Endothelial cell of umbilical vein (primary cell): ENCODE data around the gene TMEM273.

Source experiments
- CTCF ChIP-seq, 2 donors: IDR thresholded peaks; 1 replicate in 1 of 2; 2 replicates in 1 of 2; pipeline ENCODE4 v1.5.1; 2011; ENCODE audit warnings: low read length in 2 of 2, mild to moderate bottlenecking in 2 of 2, moderate library complexity in 2 of 2, control low read depth in 1 of 2, inconsistent platforms in 1 of 2, low read depth in 1 of 2; ENCODE audit not compliant: insufficient read depth in 1 of 2; ENCODE audit errors: extremely low read depth in 1 of 2
- EZH2 ChIP-seq: IDR thresholded peaks from 2 replicates; pipeline ENCODE4 v1.6.1; 2012; ENCODE audit warnings: borderline replicate concordance, low read depth, mild to moderate bottlenecking, moderate library complexity, low read length, inconsistent platforms; ENCODE audit not compliant: severe bottlenecking
- FOS ChIP-seq: IDR thresholded peaks from 2 replicates; pipeline ENCODE4 v1.6.1; 2011; ENCODE audit warnings: mild to moderate bottlenecking, low read length, moderate library complexity, borderline replicate concordance; ENCODE audit not compliant: insufficient read depth
- JUN ChIP-seq: IDR thresholded peaks from 2 replicates; pipeline ENCODE4 v1.6.1; 2011; ENCODE audit warnings: borderline replicate concordance, low read depth; ENCODE audit not compliant: insufficient read length, insufficient read depth
- POLR2A ChIP-seq: IDR thresholded peaks from 2 replicates; pipeline ENCODE4 v1.6.1; 2012; ENCODE audit warnings: low read depth, mild to moderate bottlenecking, control low read depth, low read length

DNA sequence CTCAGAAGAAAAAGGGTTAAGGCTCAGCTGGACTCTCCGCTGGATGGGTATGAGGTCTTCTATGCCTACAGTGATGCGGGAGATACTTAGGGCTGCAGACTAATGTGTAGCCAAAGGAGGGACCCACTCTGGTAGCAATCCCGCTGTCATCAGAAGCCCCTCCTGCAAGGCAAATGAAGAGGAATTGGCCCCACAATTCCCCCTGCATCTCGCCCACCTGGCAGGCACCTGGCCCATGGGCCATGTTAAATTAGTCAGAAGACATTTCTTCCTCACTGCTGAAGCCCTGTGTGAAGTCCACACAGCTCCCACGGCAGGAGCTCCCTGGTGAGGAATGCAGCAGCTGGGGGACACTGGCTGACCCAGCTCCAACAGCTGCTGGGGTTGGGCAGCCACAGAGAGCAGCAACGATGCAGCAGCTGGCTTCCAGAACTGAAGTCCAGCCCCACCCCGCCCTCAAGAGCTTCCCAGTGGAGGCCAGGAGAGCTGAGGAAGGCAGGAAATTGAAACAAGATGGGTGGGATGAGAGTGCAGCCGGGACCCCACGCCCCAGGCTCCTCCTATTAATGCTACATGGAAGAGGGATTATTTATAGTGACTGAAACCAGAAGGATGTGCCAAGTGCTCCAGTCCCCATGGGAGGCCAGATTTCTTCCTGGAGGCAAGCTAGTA lies 78.4 kb downstream of the TMEM273 start:
- TF ChIP-seq CTCF (IDR thresholded peaks at IDR 0.05; ENCODE audit: extremely low read depth in 1 of 2, insufficient read depth in 1 of 2, low read depth in 1 of 2, low read length in 2 of 2), result no peak
- TF ChIP-seq EZH2, result no peak
- TF ChIP-seq FOS, result no peak
- TF ChIP-seq POLR2A, result no peak
- TF ChIP-seq JUN, result no peak
